Thyroid gland (tissue), 4 donors: Measurements from ENCODE around the gene MICOS13.

Experiments
- CTCF ChIP-seq, 6 experiments: fragments of 200-600 bp in 3 of 6; fragments of 450-650 bp in 3 of 6; sonication (generic) in 3 of 6; IDR thresholded peaks; one replicate each; pipeline ENCODE4 v1.5.1; 2016 to 2019; ENCODE audit warnings: antibody characterized with exemption in 6 of 6, mild to moderate bottlenecking in 2 of 6, inconsistent platforms in 1 of 6, moderate library complexity in 1 of 6
- POLR2A ChIP-seq, 2 donors: fragments of 450-650 bp; IDR thresholded peaks; one replicate each; pipeline ENCODE4 v1.6.1; 2017; ENCODE audit warnings: antibody characterized with exemption in 2 of 2, mild to moderate bottlenecking in 2 of 2, moderate library complexity in 1 of 2

GRCh38 chr19:5713228-5713627 lies 32.9 kb upstream of the MICOS13 start:
- TF ChIP-seq CTCF (IDR thresholded peaks at IDR 0.05): no peak
- TF ChIP-seq POLR2A (IDR thresholded peaks at IDR 0.05): no peak
